Keratinocyte (primary cell): Measurements from ENCODE around the gene SDHAF2. TPM values are rescaled to one million over a fixed set of nuclear protein-coding genes. Genes with fewer than 3 reads are reported as not detected.

Experiments
- DNase-seq: peaks from one replicate; pipeline ENCODE4 v3.0.0-alpha.2; 2011; ENCODE audit warnings: low read depth, missing footprints, low spot score
- FAIRE-seq: peaks from 2 replicates; lab custom pipeline; 2011; peaks lifted over from hg19 to GRCh38; lab: Jason Lieb, UNC
- H2AFZ ChIP-seq: 2 replicates; pipeline ENCODE4 v1.6.0; 2012; ENCODE audit warnings: low read length, control low read depth, inconsistent platforms; ENCODE audit not compliant: control insufficient read depth
- H3K27ac ChIP-seq: 2 replicates; pipeline ENCODE4 v1.5.1; 2011; ENCODE audit warnings: low read length; ENCODE audit not compliant: control insufficient read depth, insufficient read depth
- H3K27me3 ChIP-seq: 3 replicates; pipeline ENCODE4 v1.6.0; 2011; ENCODE audit warnings: low read length; ENCODE audit not compliant: control insufficient read depth, insufficient read depth; ENCODE audit errors: extremely low read depth
- H3K36me3 ChIP-seq, 2 experiments: 2 replicates in 1 of 2; 3 replicates in 1 of 2; pipeline ENCODE4 v1.5.1; 2011; ENCODE audit warnings: low read length in 2 of 2, mild to moderate bottlenecking in 1 of 2; ENCODE audit not compliant: control insufficient read depth in 2 of 2, insufficient read depth in 2 of 2; ENCODE audit errors: extremely low read depth in 1 of 2
- H3K4me1 ChIP-seq: 3 replicates; pipeline ENCODE4 v1.5.1; 2011; ENCODE audit warnings: low read length; ENCODE audit not compliant: control insufficient read depth, insufficient read depth; ENCODE audit errors: extremely low read depth
- H3K4me2 ChIP-seq: 3 replicates; pipeline ENCODE4 v1.6.0; 2011; ENCODE audit warnings: low read depth, low read length; ENCODE audit not compliant: control insufficient read depth, insufficient read depth; ENCODE audit errors: extremely low read depth
- H3K4me3 ChIP-seq, 3 experiments: fragments of 200-600 bp in 1 of 3; sonication (generic) in 1 of 3; 2 replicates in 2 of 3; 3 replicates in 1 of 3; pipeline ENCODE4 v1.5.1; 2011 to 2016; ENCODE audit warnings: low read length in 3 of 3, mild to moderate bottlenecking in 3 of 3, control low read depth in 2 of 3, inconsistent platforms in 1 of 3, low read depth in 1 of 3, mixed read lengths in 1 of 3, mixed run types in 1 of 3, moderate library complexity in 1 of 3; ENCODE audit not compliant: control insufficient read depth in 2 of 3, insufficient read depth in 2 of 3; ENCODE audit errors: extremely low read depth in 1 of 3
- H3K79me2 ChIP-seq: 2 replicates; pipeline ENCODE4 v1.6.0; 2012; ENCODE audit warnings: low read length; ENCODE audit not compliant: control insufficient read depth, insufficient read depth
- H3K9ac ChIP-seq: 3 replicates; pipeline ENCODE4 v1.6.0; 2011; ENCODE audit warnings: low read length; ENCODE audit not compliant: control insufficient read depth, insufficient read depth; ENCODE audit errors: extremely low read depth
- H3K9me1 ChIP-seq: 3 replicates; pipeline ENCODE4 v1.6.0; 2011; ENCODE audit warnings: low read length; ENCODE audit not compliant: control insufficient read depth, insufficient read depth; ENCODE audit errors: extremely low read depth
- H3K9me3 ChIP-seq: 2 replicates; pipeline ENCODE4 v1.5.1; 2012; ENCODE audit warnings: low read depth, low read length; ENCODE audit not compliant: control insufficient read depth
- H4K20me1 ChIP-seq: 3 replicates; pipeline ENCODE4 v1.6.0; 2011; ENCODE audit warnings: low read length; ENCODE audit not compliant: control insufficient read depth, insufficient read depth; ENCODE audit errors: extremely low read depth
- CTCF ChIP-seq, 3 experiments: IDR thresholded peaks in 1 of 3; conservative IDR thresholded peaks in 1 of 3; optimal IDR thresholded peaks in 1 of 3; 2 replicates in 2 of 3; 3 replicates in 1 of 3; pipeline versions ENCODE3 to v1.5.1; 2011; ENCODE audit warnings: low read length in 3 of 3, mild to moderate bottlenecking in 3 of 3, moderate library complexity in 2 of 3, control low read depth in 1 of 3, inconsistent platforms in 1 of 3; ENCODE audit not compliant: insufficient read depth in 2 of 3; ENCODE audit errors: extremely low read depth in 1 of 3
- EZH2 ChIP-seq: IDR thresholded peaks from one replicate; pipeline ENCODE4 v1.6.1; 2012; ENCODE audit warnings: inconsistent platforms, mild to moderate bottlenecking, low read length, moderate library complexity
- dilution Hi-C: fragments of 300-500 bp; cut with MboI; formaldehyde crosslinking; loops from one replicate; pipeline ENCODE4 v1.7.0; 2020; ENCODE audit warnings: low sequenced_read_pairs; ENCODE audit not compliant: extremely low pct_ligation_motif_present
- polyA plus RNA-seq, 5 experiments: library from polyadenylated mRNA; depleted of rRNA in 3 of 5; stranded (reverse) in 3 of 5; stranded (forward) in 1 of 5; unstranded in 1 of 5; fragments of >200 nt; gene quantifications; 1 replicate in 1 of 5; 2 replicates in 3 of 5; 3 replicates in 1 of 5; pipeline versions ENCODE4 v1.2.1 to v1.2.3, GENCODE V29; 2011 to 2012; ENCODE audit warnings: missing spikeins in 2 of 5, low read depth in 1 of 5, low replicate concordance in 1 of 5

The SDHAF2 gene
- polyA plus RNA-seq, 1 donor (not counting 4 experiments of a cell fraction or from before 2014, with no cell fraction given): 56.4 TPM

- H2AFZ ChIP-seq: no peak overlapping the region
- no peak overlapping the region for H3K4me3 ChIP-seq
- TF ChIP-seq EZH2 (no peak), CTCF (optimal IDR thresholded peaks at IDR 0.05 in 1 of 3, IDR thresholded peaks at IDR 0.05 in 1 of 3, conservative IDR thresholded peaks at IDR 0.05 in 1 of 3; ENCODE audit: extremely low read depth in 1 of 3, insufficient read depth in 2 of 3, low read length in 3 of 3) (no peak)
- no peaks in the 10 kb centered on the region for H3K4me1 ChIP-seq
- H3K9me3 ChIP-seq: no peaks in the 10 kb centered on the region
- H4K20me1 ChIP-seq: no peaks in the 10 kb centered on the region
- no peak overlapping the region for H3K9ac ChIP-seq
- DNase-seq: no peak
- no peaks in the 10 kb centered on the region for H3K27me3 ChIP-seq
- H3K79me2 ChIP-seq: peaks cover 2% of the 10 kb centered on the region
- no peak for FAIRE-seq
- no peak overlapping the region for H3K27ac ChIP-seq
- dilution Hi-C loops: no loop called here
- no peak overlapping the region for H3K4me2 ChIP-seq
- peaks cover 34 to 37% of the 10 kb centered on the region in 2 experiments for H3K36me3 ChIP-seq
- H3K9me1 ChIP-seq: no peaks in the 10 kb centered on the region
Measured at GRCh38 chr11:61404103-61404502, 25.8 kb upstream of the SDHAF2 start.

- Histone ChIP-seq H3K9me1 (no peaks in the 10 kb centered on the region), H3K79me2 (peaks cover 2% of the 10 kb centered on the region), H3K27ac (no peak overlapping the region), H2AFZ (no peak overlapping the region), H3K9ac (no peak overlapping the region), H4K20me1 (no peaks in the 10 kb centered on the region), H3K4me2 (no peak overlapping the region), H3K4me3 (no peak overlapping the region), H3K4me1 (no peaks in the 10 kb centered on the region), H3K36me3 (peaks cover 34 to 37% of the 10 kb centered on the region in 2 experiments), H3K9me3 (no peaks in the 10 kb centered on the region), H3K27me3 (no peaks in the 10 kb centered on the region)
- FAIRE-seq: no peak
- TF ChIP-seq EZH2 (no peak), CTCF (optimal IDR thresholded peaks at IDR 0.05 in 1 of 3, IDR thresholded peaks at IDR 0.05 in 1 of 3, conservative IDR thresholded peaks at IDR 0.05 in 1 of 3; ENCODE audit: extremely low read depth in 1 of 3, insufficient read depth in 2 of 3, low read length in 3 of 3) (no peak)
- no peak for DNase-seq
- dilution Hi-C loops: no loop called here
Measured at GRCh38 chr11:61404641-61405040, 25.3 kb upstream of the SDHAF2 start.
